Measurements from ENCODE around the gene FMNL3.

The FMNL3 gene

GRCh38 chr12:49627752-49628360, 79.3 kb downstream of the FMNL3 start:
- DNase-seq (ENCODE audit: low read depth), result peak; percentile 42

GRCh38 chr12:49626836-49627235, 80.4 kb downstream of the FMNL3 start:
- no peak for DNase-seq (ENCODE audit: low read depth)
- in situ Hi-C loops (cut with HindIII; ENCODE audit: low sequenced_read_pairs), result no loop called here
- no peak overlapping the region for H3K4me3 ChIP-seq (ENCODE audit: low read depth, low read length)
- TF ChIP-seq, protein P1, sequence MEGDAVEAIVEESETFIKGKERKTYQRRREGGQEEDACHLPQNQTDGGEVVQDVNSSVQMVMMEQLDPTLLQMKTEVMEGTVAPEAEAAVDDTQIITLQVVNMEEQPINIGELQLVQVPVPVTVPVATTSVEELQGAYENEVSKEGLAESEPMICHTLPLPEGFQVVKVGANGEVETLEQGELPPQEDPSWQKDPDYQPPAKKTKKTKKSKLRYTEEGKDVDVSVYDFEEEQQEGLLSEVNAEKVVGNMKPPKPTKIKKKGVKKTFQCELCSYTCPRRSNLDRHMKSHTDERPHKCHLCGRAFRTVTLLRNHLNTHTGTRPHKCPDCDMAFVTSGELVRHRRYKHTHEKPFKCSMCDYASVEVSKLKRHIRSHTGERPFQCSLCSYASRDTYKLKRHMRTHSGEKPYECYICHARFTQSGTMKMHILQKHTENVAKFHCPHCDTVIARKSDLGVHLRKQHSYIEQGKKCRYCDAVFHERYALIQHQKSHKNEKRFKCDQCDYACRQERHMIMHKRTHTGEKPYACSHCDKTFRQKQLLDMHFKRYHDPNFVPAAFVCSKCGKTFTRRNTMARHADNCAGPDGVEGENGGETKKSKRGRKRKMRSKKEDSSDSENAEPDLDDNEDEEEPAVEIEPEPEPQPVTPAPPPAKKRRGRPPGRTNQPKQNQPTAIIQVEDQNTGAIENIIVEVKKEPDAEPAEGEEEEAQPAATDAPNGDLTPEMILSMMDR (IDR thresholded peaks at IDR 0.05; ENCODE audit: low read depth, low read length, missing control alignments), result no peak

More at GRCh38 chr12:49627752-49628360, 79.3 kb downstream of the FMNL3 start:
- H3K4me3 ChIP-seq (ENCODE audit: low read depth, low read length), result no peak overlapping the region
- in situ Hi-C loops (cut with HindIII; ENCODE audit: low sequenced_read_pairs), result no loop called here
- TF ChIP-seq, protein P1 (IDR thresholded peaks at IDR 0.05; ENCODE audit: low read depth, low read length, missing control alignments), result no peak

DNA sequence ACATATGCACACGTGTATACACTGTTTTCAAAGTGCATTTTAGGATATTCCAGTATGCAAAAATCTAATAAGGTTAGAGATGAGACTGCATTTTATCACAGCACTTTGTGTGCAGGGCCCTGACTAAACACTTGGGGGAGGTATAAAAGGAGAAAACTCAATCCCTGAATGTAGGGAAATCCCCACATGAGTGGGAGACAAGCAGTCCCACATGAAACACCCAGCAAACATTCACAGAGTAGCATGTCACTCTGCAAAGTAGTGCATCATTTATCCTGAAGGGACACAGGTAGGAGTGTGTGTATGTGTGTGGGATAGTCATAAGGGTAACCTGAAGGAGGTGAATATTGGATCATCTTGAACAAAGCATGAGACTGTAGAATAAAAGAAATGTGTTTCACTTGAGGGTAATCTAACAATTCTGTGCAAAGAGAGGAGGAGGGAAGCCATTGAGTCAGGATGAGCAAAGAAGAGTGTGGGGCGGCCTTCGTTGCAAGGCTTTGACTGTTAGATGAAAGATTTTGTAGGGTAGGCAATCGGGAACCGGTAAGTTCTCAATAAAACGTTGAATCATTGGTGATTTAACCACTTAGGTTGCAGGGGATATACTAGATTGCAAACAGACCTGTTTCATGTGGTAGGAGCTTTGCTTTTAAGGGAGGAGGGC, 80.9 kb downstream of the FMNL3 start:
- in situ Hi-C loops (cut with HindIII; ENCODE audit: low sequenced_read_pairs), result no loop called here
- no peak for DNase-seq (ENCODE audit: low read depth)
- H3K4me3 ChIP-seq (ENCODE audit: low read depth, low read length), result no peak overlapping the region
- TF ChIP-seq, protein P1 (IDR thresholded peaks at IDR 0.05; ENCODE audit: low read depth, low read length, missing control alignments), result no peak

DNA sequence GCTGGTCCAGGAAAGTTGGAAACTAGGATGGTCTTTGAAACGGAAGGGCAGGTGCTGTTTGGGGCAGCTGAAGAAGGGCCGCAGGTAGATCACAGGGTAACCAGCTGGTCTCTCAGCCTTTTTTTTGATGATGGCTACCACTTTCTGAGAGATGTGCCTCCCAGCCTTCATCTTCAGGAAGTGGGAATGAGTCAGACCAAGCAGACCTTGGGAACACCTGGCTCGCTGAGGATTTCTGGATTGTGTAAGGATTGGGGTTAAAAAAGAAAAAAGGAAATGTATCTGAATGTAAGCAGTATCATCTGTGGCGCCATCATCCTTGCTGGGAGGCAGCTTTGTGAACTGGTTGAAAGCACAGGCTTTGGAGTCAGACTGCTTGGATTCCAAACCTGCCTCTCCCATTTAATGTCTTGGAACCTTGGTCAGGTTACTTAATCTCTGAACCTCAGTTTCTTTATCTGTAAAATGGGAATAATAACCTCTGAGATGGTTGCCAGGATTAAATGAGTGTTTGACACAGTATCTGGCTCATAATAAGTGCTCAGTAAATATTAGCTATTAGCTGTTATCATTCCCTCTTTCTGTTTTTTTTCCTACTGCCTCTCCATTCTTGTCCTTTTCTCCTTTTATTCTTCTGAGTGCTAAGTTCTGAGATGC, 82.2 kb downstream of the FMNL3 start:
- TF ChIP-seq, protein P1 (IDR thresholded peaks at IDR 0.05; ENCODE audit: low read depth, low read length, missing control alignments), result no peak
- no peak overlapping the region for H3K4me3 ChIP-seq (ENCODE audit: low read depth, low read length)
- in situ Hi-C loops (cut with HindIII; ENCODE audit: low sequenced_read_pairs), result no loop called here
- DNase-seq (ENCODE audit: low read depth), result peak; percentile 27

GRCh38 chr12:49623142-49623904, 83.9 kb downstream of the FMNL3 start, which contains the start of gene PRPF40B:
PRPF40B (plus strand) TSS chr12:49623561; CDS start chr12:49623591, 30 bp downstream.
- TF ChIP-seq, protein P1 (IDR thresholded peaks at IDR 0.05; ENCODE audit: low read depth, low read length, missing control alignments), result peak; percentile 23
- DNase-seq (ENCODE audit: low read depth), result peak; percentile 18
- peak within 1 kb of the TSS; percentile 60 for H3K4me3 ChIP-seq (ENCODE audit: low read depth, low read length)
- in situ Hi-C loops (cut with HindIII; ENCODE audit: low sequenced_read_pairs), result no loop called here

DNA sequence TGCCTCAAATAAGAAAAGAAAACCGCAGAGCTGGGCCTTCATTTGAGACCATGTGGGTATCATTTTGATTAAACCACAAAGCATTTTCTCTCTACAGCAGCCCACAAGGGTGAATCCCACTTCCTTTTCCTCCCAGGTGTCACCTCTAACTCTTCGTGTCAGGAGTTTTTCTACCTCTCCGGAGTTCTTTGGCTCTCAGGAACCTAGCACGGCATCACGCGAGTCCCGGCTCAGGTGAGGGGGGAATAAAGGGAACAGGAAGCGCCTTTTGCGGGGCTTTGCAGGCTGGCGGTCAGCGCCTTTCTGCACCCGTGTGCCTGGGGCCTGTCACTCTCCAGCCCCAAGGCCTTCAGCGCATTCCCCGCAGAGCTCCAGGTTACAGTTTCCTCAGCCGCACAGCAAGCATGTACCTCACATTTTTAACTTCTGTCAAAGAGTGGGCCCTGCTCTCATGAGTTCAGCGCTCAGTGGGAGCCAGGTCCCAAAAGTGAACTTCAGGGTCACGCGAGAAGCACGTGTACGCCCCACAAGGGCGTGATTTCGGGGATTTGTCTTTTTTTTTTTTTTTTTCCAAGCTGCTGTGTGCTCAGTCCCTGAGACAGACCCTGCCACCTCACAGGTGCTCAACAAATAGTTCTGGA, 84.6 kb downstream of the FMNL3 start:
- TF ChIP-seq, protein P1 (IDR thresholded peaks at IDR 0.05; ENCODE audit: low read depth, low read length, missing control alignments), result no peak
- in situ Hi-C loops (cut with HindIII; ENCODE audit: low sequenced_read_pairs), result no loop called here
- peak; percentile 11 for DNase-seq (ENCODE audit: low read depth)
- peak overlapping the region; percentile 60 for H3K4me3 ChIP-seq (ENCODE audit: low read depth, low read length)

Data from astrocyte of the cerebellum (primary cell).